Stimulated activated CD8-positive, alpha-beta memory T cell treated with anti-CD3 and anti-CD28 coated beads, Interleukin-4, amount 100 ng/mL, for 4 hours (primary cell): Measurements from ENCODE around the gene DOHH.

ENCODE experiments used
- DNase-seq, 2 donors: peaks; one replicate each; pipeline ENCODE4 v3.0.0-alpha.2; 2020; ENCODE audit warnings: low read depth in 2 of 2, low spot score in 1 of 2

The DOHH gene

DNA sequence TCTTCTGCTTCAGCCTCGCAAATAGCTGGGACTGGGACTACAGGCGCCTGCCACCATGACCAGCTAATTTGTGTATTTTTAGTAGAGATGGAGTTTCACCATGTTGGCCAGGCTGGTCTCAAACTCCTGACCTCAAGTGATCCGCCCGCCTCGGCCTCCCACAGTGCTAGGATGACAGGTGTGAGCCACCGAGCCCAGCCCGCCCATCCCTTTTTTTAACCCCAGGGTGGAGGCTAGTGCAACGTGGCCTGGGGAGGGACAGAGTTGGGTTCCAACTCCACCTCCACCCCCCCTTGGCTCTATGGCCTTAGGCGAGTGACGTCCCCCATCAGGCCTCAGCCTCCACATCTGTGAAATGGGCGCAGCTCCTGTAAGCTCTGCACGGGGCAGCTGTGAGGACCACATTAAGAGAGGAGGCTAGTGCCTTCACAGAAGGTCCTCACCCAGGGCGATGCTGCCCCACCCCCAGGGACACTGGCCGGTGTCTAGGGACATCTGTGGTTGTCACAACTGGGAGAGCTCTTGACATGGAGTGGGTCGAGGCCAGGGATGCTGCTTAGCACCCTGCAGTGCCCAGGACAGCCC, 57.9 kb downstream of the DOHH start:
- DNase-seq, result no peak

GRCh38 chr19:3441986-3442329, 58.5 kb downstream of the DOHH start:
- DNase-seq, result no peak

- no peak for DNase-seq
These were observed 59.1 kb downstream of the DOHH start for GRCh38 chr19:3441089-3441985.
